Activated CD4-positive, alpha-beta T cell treated with anti-CD3 and anti-CD28 coated beads, Interleukin-2, amount 10 ng/mL, durations not matched to agents 24 days and 14 days (primary cell): ENCODE measurements around the gene SEZ6L. TPM values are rescaled to one million over a fixed set of nuclear protein-coding genes. Genes with fewer than 3 reads are reported as not detected.
"Not testable (repeated sequence)": the region's sequence is repeated elsewhere in the genome, so short reads cannot be mapped to it uniquely, and the experiment has no call there.

Experiments
- DNase-seq: peaks from one replicate; pipeline ENCODE4 v3.0.0; 2022
- H3K27ac Mint-ChIP-seq: one replicate; pipeline ENCODE4 v1.8.0; 2022; ENCODE audit warnings: mild to moderate bottlenecking, mixed read lengths
- H3K27me3 Mint-ChIP-seq: one replicate; pipeline ENCODE4 v1.8.0; 2022; ENCODE audit warnings: mixed read lengths
- H3K36me3 Mint-ChIP-seq: one replicate; pipeline ENCODE4 v1.8.0; 2022; ENCODE audit warnings: low read depth, mild to moderate bottlenecking, mixed read lengths
- H3K4me1 Mint-ChIP-seq: one replicate; pipeline ENCODE4 v1.8.0; 2021; ENCODE audit warnings: mixed read lengths
- H3K4me3 Mint-ChIP-seq: one replicate; pipeline ENCODE4 v1.8.0; 2022; ENCODE audit warnings: mild to moderate bottlenecking, moderate library complexity, mixed read lengths
- H3K9me3 Mint-ChIP-seq: one replicate; pipeline ENCODE4 v1.8.0; 2021; ENCODE audit warnings: mixed read lengths
- intact Hi-C: fragments of 100-400 bp; cut with micrococcal nuclease; formaldehyde crosslinking; loops from one replicate; pipeline ENCODE4 v1.15.1; 2023
- total RNA-seq: library from RNA; stranded (reverse); gene quantifications from 2 replicates; pipeline ENCODE4 v1.2.3, GENCODE V29; 2022

The SEZ6L gene
- total RNA-seq, 1 donor from 2014 or later: not detected

GRCh38 chr22:26391091-26391490 is 221.8 kb downstream of the SEZ6L start:
- H3K4me1 Mint-ChIP-seq: no peaks in the 10 kb centered on the region
- H3K27ac Mint-ChIP-seq: no peak overlapping the region
- H3K9me3 Mint-ChIP-seq: no peaks in the 10 kb centered on the region
- intact Hi-C loops: no loop called here
- peaks cover 15% of the 10 kb centered on the region for H3K27me3 Mint-ChIP-seq
- no peak for DNase-seq
- no peak overlapping the region for H3K4me3 Mint-ChIP-seq
- H3K36me3 Mint-ChIP-seq: no peaks in the 10 kb centered on the region

GRCh38 chr22:26391623-26392022 is 222.4 kb downstream of the SEZ6L start:
- intact Hi-C loops: no loop called here
- Mint-ChIP-seq H3K4me1 (no peaks in the 10 kb centered on the region), H3K27me3 (peaks cover 15% of the 10 kb centered on the region), H3K27ac (no peak overlapping the region), H3K36me3 (no peaks in the 10 kb centered on the region), H3K9me3 (no peaks in the 10 kb centered on the region), H3K4me3 (no peak overlapping the region)
- no peak for DNase-seq

GRCh38 chr22:26393929-26394328 is 224.7 kb downstream of the SEZ6L start:
- H3K9me3 Mint-ChIP-seq: no peaks in the 10 kb centered on the region

GRCh38 chr22:26394777-26395176 is 225.5 kb downstream of the SEZ6L start:
- Mint-ChIP-seq H3K4me3 (no peak overlapping the region), H3K27me3 (peaks cover 9% of the 10 kb centered on the region), H3K4me1 (peaks cover 2% of the 10 kb centered on the region), H3K9me3 (no peaks in the 10 kb centered on the region), H3K27ac (no peak overlapping the region), H3K36me3 (no peaks in the 10 kb centered on the region)
- DNase-seq: no peak
- intact Hi-C loops: no loop called here

More at GRCh38 chr22:26393929-26394328, 224.7 kb downstream of the SEZ6L start:
- Mint-ChIP-seq H3K36me3 (no peaks in the 10 kb centered on the region), H3K27me3 (peaks cover 12% of the 10 kb centered on the region), H3K4me3 (no peak overlapping the region), H3K27ac (no peak overlapping the region), H3K4me1 (peaks cover 2% of the 10 kb centered on the region)
- DNase-seq: no peak
- intact Hi-C loops: no loop called here

- H3K27me3 Mint-ChIP-seq: peaks cover 5% of the 10 kb centered on the region
- no peaks in the 10 kb centered on the region for H3K9me3 Mint-ChIP-seq
- H3K4me1 Mint-ChIP-seq: peaks cover 2% of the 10 kb centered on the region
- no peak overlapping the region for H3K27ac Mint-ChIP-seq
- no peaks in the 10 kb centered on the region for H3K36me3 Mint-ChIP-seq
- no peak overlapping the region for H3K4me3 Mint-ChIP-seq
- intact Hi-C loops: no loop called here
- DNase-seq: no peak
Observed at GRCh38 chr22:26395926-26396325, 226.7 kb downstream of the SEZ6L start.

GRCh38 chr22:26398741-26399153 is 229.5 kb downstream of the SEZ6L start:
- H3K27me3 Mint-ChIP-seq: peaks cover 3% of the 10 kb centered on the region

GRCh38 chr22:26399289-26399688 is 230.0 kb downstream of the SEZ6L start:
- Mint-ChIP-seq H3K27ac (no peak overlapping the region), H3K4me1 (peaks cover 7% of the 10 kb centered on the region), H3K36me3 (no peaks in the 10 kb centered on the region), H3K27me3 (peaks cover 4% of the 10 kb centered on the region), H3K9me3 (no peaks in the 10 kb centered on the region), H3K4me3 (no peak overlapping the region)
- DNase-seq: no peak
- intact Hi-C loops: loop anchor here (2.0 kb wide), 1 partner anchor 84 kb away; the partner anchor contains the start of genes HPS4 and SRRD

More at GRCh38 chr22:26398741-26399153, 229.5 kb downstream of the SEZ6L start:
- H3K4me1 Mint-ChIP-seq: peaks cover 4% of the 10 kb centered on the region
- no peaks in the 10 kb centered on the region for H3K9me3 Mint-ChIP-seq
- intact Hi-C loops: loop anchor here (1.0 to 2.0 kb wide), 2 partner anchors 63 to 84 kb away; partner anchors contain the start of genes HPS4 and SRRD
- H3K27ac Mint-ChIP-seq: no peak overlapping the region
- DNase-seq: peak; percentile 86
- no peak overlapping the region for H3K4me3 Mint-ChIP-seq
- no peaks in the 10 kb centered on the region for H3K36me3 Mint-ChIP-seq

GRCh38 chr22:26401726-26402125 is 232.5 kb downstream of the SEZ6L start:
- peaks cover 14% of the 10 kb centered on the region for H3K4me1 Mint-ChIP-seq
- intact Hi-C loops: no loop called here
- H3K36me3 Mint-ChIP-seq: no peaks in the 10 kb centered on the region
- H3K9me3 Mint-ChIP-seq: no peaks in the 10 kb centered on the region
- no peak for DNase-seq
- no peak overlapping the region for H3K27ac Mint-ChIP-seq
- no peak overlapping the region for H3K4me3 Mint-ChIP-seq
- H3K27me3 Mint-ChIP-seq: peaks cover 7% of the 10 kb centered on the region

GRCh38 chr22:26404851-26405421 is 235.7 kb downstream of the SEZ6L start:
- H3K4me3 Mint-ChIP-seq: peak overlapping the region; percentile 11
- H3K27ac Mint-ChIP-seq: no peak overlapping the region
- peaks cover 12% of the 10 kb centered on the region for H3K4me1 Mint-ChIP-seq
- peaks cover 13% of the 10 kb centered on the region for H3K27me3 Mint-ChIP-seq
- H3K36me3 Mint-ChIP-seq: no peaks in the 10 kb centered on the region
- no peaks in the 10 kb centered on the region for H3K9me3 Mint-ChIP-seq
- DNase-seq: no peak
- intact Hi-C loops: loop anchor here (2.0 kb wide), 1 partner anchor 26 kb away; no protein-coding TSS in a partner anchor

GRCh38 chr22:26406118-26406517 is 236.9 kb downstream of the SEZ6L start:
- H3K9me3 Mint-ChIP-seq: no peaks in the 10 kb centered on the region
- intact Hi-C loops: no loop called here

GRCh38 chr22:26408562-26409220 is 239.4 kb downstream of the SEZ6L start:
- H3K9me3 Mint-ChIP-seq, H3K27ac Mint-ChIP-seq, H3K36me3 Mint-ChIP-seq, intact Hi-C loops, H3K4me3 Mint-ChIP-seq, H3K4me1 Mint-ChIP-seq, DNase-seq: not testable (repeated sequence)
- peaks cover 19% of the 10 kb centered on the region for H3K27me3 Mint-ChIP-seq

More at GRCh38 chr22:26406118-26406517, 236.9 kb downstream of the SEZ6L start:
- Mint-ChIP-seq H3K36me3 (no peaks in the 10 kb centered on the region), H3K27ac (no peak overlapping the region), H3K27me3 (peaks cover 16% of the 10 kb centered on the region), H3K4me1 (peaks cover 12% of the 10 kb centered on the region), H3K4me3 (no peak overlapping the region)
- DNase-seq: no peak

GRCh38 chr22:26409719-26410335 is 240.6 kb downstream of the SEZ6L start:
- Mint-ChIP-seq H3K36me3 (no peaks in the 10 kb centered on the region), H3K4me1 (peaks cover 1% of the 10 kb centered on the region), H3K9me3 (no peaks in the 10 kb centered on the region), H3K27me3 (peaks cover 17% of the 10 kb centered on the region), H3K27ac (no peak overlapping the region), H3K4me3 (no peak overlapping the region)
- intact Hi-C loops: no loop called here
- no peak for DNase-seq

- Mint-ChIP-seq H3K4me1 (no peaks in the 10 kb centered on the region), H3K36me3 (no peaks in the 10 kb centered on the region), H3K9me3 (no peaks in the 10 kb centered on the region), H3K27me3 (peaks cover 17% of the 10 kb centered on the region), H3K27ac (no peak overlapping the region), H3K4me3 (no peak overlapping the region)
- intact Hi-C loops: no loop called here
- no peak for DNase-seq
Observed at GRCh38 chr22:26410386-26410785, 241.1 kb downstream of the SEZ6L start.

GRCh38 chr22:26414347-26414746 is 245.1 kb downstream of the SEZ6L start:
- Mint-ChIP-seq H3K9me3 (no peaks in the 10 kb centered on the region), H3K4me3 (no peak overlapping the region), H3K36me3 (no peaks in the 10 kb centered on the region), H3K27ac (no peak overlapping the region), H3K27me3 (peaks cover 30% of the 10 kb centered on the region), H3K4me1 (peaks cover 3% of the 10 kb centered on the region)
- no peak for DNase-seq
- intact Hi-C loops: no loop called here
